GM12892 (cell line): ENCODE results near the gene RCC2.

ENCODE experiments used
- POLR2A ChIP-seq: IDR thresholded peaks from 2 replicates; pipeline ENCODE4 v1.6.1; 2011; ENCODE audit warnings: low read depth, low read length, control low read depth
- POLR2AphosphoS5 ChIP-seq: IDR thresholded peaks from 2 replicates; pipeline ENCODE4 v1.6.1; 2011; ENCODE audit warnings: low read depth, low read length, control low read depth
- TAF1 ChIP-seq: IDR thresholded peaks from 2 replicates; pipeline ENCODE4 v1.6.1; 2011; ENCODE audit warnings: low read depth, mild to moderate bottlenecking, control low read depth, low read length, borderline replicate concordance

GRCh38 chr1:17372955-17373354 lies 66.5 kb downstream of the RCC2 start:
- TF ChIP-seq POLR2A (no peak), POLR2AphosphoS5 (no peak), TAF1 (no peak)
